Osteocyte (in vitro differentiated cells): ENCODE data around the gene FGD5. TPM values are rescaled to one million over a fixed set of nuclear protein-coding genes. Genes with fewer than 3 reads are reported as not detected.
A peak's percentile ranks its signal among the peaks of the same experiment; 100 is the strongest.

ENCODE experiments used
- DNase-seq: peaks from one replicate; pipeline ENCODE4 v3.0.0; 2021; ENCODE audit warnings: mixed read lengths; ENCODE audit not compliant: unreplicated experiment; ENCODE audit errors: extremely low spot score
- H3K27ac Mint-ChIP-seq: one replicate; pipeline ENCODE4 v1.8.0; 2021; ENCODE audit warnings: mild to moderate bottlenecking, mixed read lengths; ENCODE audit not compliant: unreplicated experiment
- H3K27me3 Mint-ChIP-seq: one replicate; pipeline ENCODE4 v1.8.0; 2021; ENCODE audit warnings: mixed read lengths; ENCODE audit not compliant: unreplicated experiment
- H3K36me3 Mint-ChIP-seq: one replicate; pipeline ENCODE4 v1.8.0; 2021; ENCODE audit warnings: mixed read lengths; ENCODE audit not compliant: unreplicated experiment
- H3K4me1 Mint-ChIP-seq: one replicate; pipeline ENCODE4 v1.8.0; 2021; ENCODE audit warnings: mixed read lengths; ENCODE audit not compliant: unreplicated experiment
- H3K4me3 Mint-ChIP-seq: one replicate; pipeline ENCODE4 v1.8.0; 2021; ENCODE audit warnings: mild to moderate bottlenecking, moderate library complexity, mixed read lengths; ENCODE audit not compliant: unreplicated experiment
- H3K9me3 Mint-ChIP-seq: one replicate; pipeline ENCODE4 v1.8.0; 2021; ENCODE audit warnings: mixed read lengths; ENCODE audit not compliant: unreplicated experiment
- CTCF ChIP-seq: fragments of 200-600 bp; sonication (generic); IDR thresholded peaks from 2 replicates; pipeline ENCODE4 v1.5.0; 2021; ENCODE audit warnings: antibody characterized with exemption, mild to moderate bottlenecking, moderate library complexity
- total RNA-seq: library from RNA; stranded (reverse); gene quantifications from 2 replicates; pipeline ENCODE4 v1.2.1, GENCODE V29; 2021

The FGD5 gene
- total RNA-seq, 1 donor from 2014 or later: not detected

GRCh38 chr3:14772533-14773138, 46.1 kb upstream of the FGD5 start:
- no peak overlapping the region for H3K27ac Mint-ChIP-seq
- H3K9me3 Mint-ChIP-seq: no peaks in the 10 kb centered on the region
- TF ChIP-seq CTCF: no peak
- no peaks in the 10 kb centered on the region for H3K4me1 Mint-ChIP-seq
- peaks cover 8% of the 10 kb centered on the region for H3K27me3 Mint-ChIP-seq
- no peak overlapping the region for H3K4me3 Mint-ChIP-seq
- H3K36me3 Mint-ChIP-seq: no peaks in the 10 kb centered on the region
- peak; percentile 81 for DNase-seq

GRCh38 chr3:14773281-14773680, 45.5 kb upstream of the FGD5 start:
- Mint-ChIP-seq H3K36me3 (no peaks in the 10 kb centered on the region), H3K27me3 (peaks cover 8% of the 10 kb centered on the region), H3K9me3 (peaks cover under 1% of the 10 kb centered on the region), H3K4me1 (no peaks in the 10 kb centered on the region), H3K27ac (no peak overlapping the region), H3K4me3 (no peak overlapping the region)
- no peak for TF ChIP-seq CTCF
- no peak for DNase-seq

DNA sequence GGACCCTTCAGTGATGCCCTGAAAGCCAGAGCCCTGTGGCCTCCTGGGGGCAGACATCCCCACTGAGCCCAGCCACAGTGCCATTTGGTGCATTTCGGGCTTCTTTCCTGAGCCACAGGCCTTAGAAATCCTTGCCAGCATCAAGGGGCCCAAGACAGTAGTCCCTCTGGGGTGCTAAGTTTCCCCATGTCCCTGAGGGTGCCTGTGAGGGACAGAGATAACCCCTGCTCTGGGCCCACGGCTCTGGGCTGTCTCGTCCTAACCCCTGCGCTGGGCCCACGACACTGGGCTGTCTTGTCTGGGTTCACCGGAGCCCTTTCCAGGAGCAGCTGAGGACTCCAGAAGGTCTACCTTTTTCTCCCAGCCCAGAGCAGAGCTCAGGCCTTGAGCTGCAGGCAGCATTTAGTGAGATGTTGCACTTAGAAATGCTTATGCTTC, 45.1 kb upstream of the FGD5 start:
- peaks cover 10% of the 10 kb centered on the region for H3K27me3 Mint-ChIP-seq
- DNase-seq: peak; percentile 69
- no peak overlapping the region for H3K27ac Mint-ChIP-seq
- no peak for TF ChIP-seq CTCF
- no peaks in the 10 kb centered on the region for H3K4me1 Mint-ChIP-seq
- H3K36me3 Mint-ChIP-seq: no peaks in the 10 kb centered on the region
- peaks cover 5% of the 10 kb centered on the region for H3K9me3 Mint-ChIP-seq
- H3K4me3 Mint-ChIP-seq: no peak overlapping the region

- no peak for TF ChIP-seq CTCF
- DNase-seq: peak; percentile 77
- H3K36me3 Mint-ChIP-seq: no peaks in the 10 kb centered on the region
- no peak overlapping the region for H3K27ac Mint-ChIP-seq
- H3K4me3 Mint-ChIP-seq: no peak overlapping the region
- peaks cover 12% of the 10 kb centered on the region for H3K9me3 Mint-ChIP-seq
- no peaks in the 10 kb centered on the region for H3K4me1 Mint-ChIP-seq
- H3K27me3 Mint-ChIP-seq: peaks cover 11% of the 10 kb centered on the region
Observed at GRCh38 chr3:14774431-14774830, 44.3 kb upstream of the FGD5 start.

DNA sequence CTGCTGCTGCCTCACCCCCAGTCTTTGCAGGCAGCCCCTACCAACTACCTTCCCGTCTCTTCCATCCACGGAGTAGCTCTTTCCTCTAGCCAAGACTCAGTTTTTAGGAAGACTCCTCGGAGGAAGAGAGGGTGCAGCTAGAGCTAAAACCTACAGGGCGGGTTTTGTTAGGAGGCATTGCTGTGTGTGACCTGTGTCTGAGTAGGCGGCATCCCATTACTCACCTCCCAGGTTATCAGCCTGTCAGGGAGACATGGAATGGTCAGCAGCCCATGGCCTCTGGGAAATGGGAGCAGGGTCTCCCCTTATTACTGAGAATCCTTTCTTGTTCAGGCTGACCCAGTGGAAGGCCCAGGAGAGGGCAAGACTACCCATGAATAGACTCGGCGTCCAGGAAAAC, 43.8 kb upstream of the FGD5 start:
- Mint-ChIP-seq H3K27ac (no peak overlapping the region), H3K9me3 (peaks cover 12% of the 10 kb centered on the region), H3K4me3 (no peak overlapping the region), H3K27me3 (peaks cover 14% of the 10 kb centered on the region), H3K36me3 (no peaks in the 10 kb centered on the region), H3K4me1 (no peaks in the 10 kb centered on the region)
- DNase-seq: peak; percentile 60
- no peak for TF ChIP-seq CTCF
